Osteocyte (in vitro differentiated cells): Measurements from ENCODE around the gene DIPK1A. TPM values are rescaled to one million over a fixed set of nuclear protein-coding genes. Genes with fewer than 3 reads are reported as not detected.

Experiments
- DNase-seq: peaks from one replicate; pipeline ENCODE4 v3.0.0; 2021; ENCODE audit warnings: mixed read lengths; ENCODE audit not compliant: unreplicated experiment; ENCODE audit errors: extremely low spot score
- H3K27ac Mint-ChIP-seq: one replicate; pipeline ENCODE4 v1.8.0; 2021; ENCODE audit warnings: mild to moderate bottlenecking, mixed read lengths; ENCODE audit not compliant: unreplicated experiment
- H3K27me3 Mint-ChIP-seq: one replicate; pipeline ENCODE4 v1.8.0; 2021; ENCODE audit warnings: mixed read lengths; ENCODE audit not compliant: unreplicated experiment
- H3K36me3 Mint-ChIP-seq: one replicate; pipeline ENCODE4 v1.8.0; 2021; ENCODE audit warnings: mixed read lengths; ENCODE audit not compliant: unreplicated experiment
- H3K4me1 Mint-ChIP-seq: one replicate; pipeline ENCODE4 v1.8.0; 2021; ENCODE audit warnings: mixed read lengths; ENCODE audit not compliant: unreplicated experiment
- H3K4me3 Mint-ChIP-seq: one replicate; pipeline ENCODE4 v1.8.0; 2021; ENCODE audit warnings: mild to moderate bottlenecking, moderate library complexity, mixed read lengths; ENCODE audit not compliant: unreplicated experiment
- H3K9me3 Mint-ChIP-seq: one replicate; pipeline ENCODE4 v1.8.0; 2021; ENCODE audit warnings: mixed read lengths; ENCODE audit not compliant: unreplicated experiment
- total RNA-seq: library from RNA; stranded (reverse); gene quantifications from 2 replicates; pipeline ENCODE4 v1.2.1, GENCODE V29; 2021
- TF ChIP-seq, protein P1 (sequence below): fragments of 200-600 bp; sonication (generic); IDR thresholded peaks from 2 replicates; pipeline ENCODE4 v1.5.0; 2021; ENCODE audit warnings: antibody characterized with exemption, mild to moderate bottlenecking, moderate library complexity

DIPK1A gene
- total RNA-seq, 1 donor from 2014 or later = 6.3 TPM

GRCh38 chr1:92822879-92823278 is 138.4 kb downstream of the DIPK1A start:
- no peaks in the 10 kb centered on the region for H3K36me3 Mint-ChIP-seq
- H3K27ac Mint-ChIP-seq = no peak overlapping the region
- DNase-seq = no peak
- H3K4me1 Mint-ChIP-seq = peaks cover 2% of the 10 kb centered on the region
- peaks cover 6% of the 10 kb centered on the region for H3K27me3 Mint-ChIP-seq
- TF ChIP-seq, protein P1, sequence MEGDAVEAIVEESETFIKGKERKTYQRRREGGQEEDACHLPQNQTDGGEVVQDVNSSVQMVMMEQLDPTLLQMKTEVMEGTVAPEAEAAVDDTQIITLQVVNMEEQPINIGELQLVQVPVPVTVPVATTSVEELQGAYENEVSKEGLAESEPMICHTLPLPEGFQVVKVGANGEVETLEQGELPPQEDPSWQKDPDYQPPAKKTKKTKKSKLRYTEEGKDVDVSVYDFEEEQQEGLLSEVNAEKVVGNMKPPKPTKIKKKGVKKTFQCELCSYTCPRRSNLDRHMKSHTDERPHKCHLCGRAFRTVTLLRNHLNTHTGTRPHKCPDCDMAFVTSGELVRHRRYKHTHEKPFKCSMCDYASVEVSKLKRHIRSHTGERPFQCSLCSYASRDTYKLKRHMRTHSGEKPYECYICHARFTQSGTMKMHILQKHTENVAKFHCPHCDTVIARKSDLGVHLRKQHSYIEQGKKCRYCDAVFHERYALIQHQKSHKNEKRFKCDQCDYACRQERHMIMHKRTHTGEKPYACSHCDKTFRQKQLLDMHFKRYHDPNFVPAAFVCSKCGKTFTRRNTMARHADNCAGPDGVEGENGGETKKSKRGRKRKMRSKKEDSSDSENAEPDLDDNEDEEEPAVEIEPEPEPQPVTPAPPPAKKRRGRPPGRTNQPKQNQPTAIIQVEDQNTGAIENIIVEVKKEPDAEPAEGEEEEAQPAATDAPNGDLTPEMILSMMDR = no peak
- no peak overlapping the region for H3K4me3 Mint-ChIP-seq
- H3K9me3 Mint-ChIP-seq = no peaks in the 10 kb centered on the region

DNA sequence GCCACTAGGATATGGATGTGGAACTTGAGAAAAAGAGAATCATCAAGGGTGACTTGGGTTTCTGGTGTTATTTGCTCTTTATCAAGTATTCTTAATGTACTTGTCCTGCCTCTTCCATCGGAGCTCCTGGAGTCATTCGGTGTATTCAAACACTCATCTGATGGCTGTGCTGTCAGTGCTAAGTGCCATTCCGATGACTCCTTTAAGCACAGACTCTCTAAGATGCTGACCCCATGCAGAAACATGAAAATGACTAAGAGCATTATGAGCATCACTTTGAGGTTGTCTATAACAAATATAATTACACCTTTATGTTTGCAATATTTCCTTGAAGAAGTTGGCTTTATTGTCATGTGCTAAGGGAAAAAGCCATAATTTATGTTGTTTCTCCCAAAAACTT is 140.7 kb downstream of the DIPK1A start:
- Mint-ChIP-seq H3K9me3 (no peaks in the 10 kb centered on the region), H3K36me3 (no peaks in the 10 kb centered on the region), H3K27ac (no peak overlapping the region), H3K4me3 (no peak overlapping the region), H3K4me1 (peaks cover 2% of the 10 kb centered on the region), H3K27me3 (peaks cover 10% of the 10 kb centered on the region)
- TF ChIP-seq, protein P1 = no peak
- DNase-seq = no peak

GRCh38 chr1:92820024-92820423 is 141.2 kb downstream of the DIPK1A start:
- H3K4me3 Mint-ChIP-seq = no peak overlapping the region
- no peaks in the 10 kb centered on the region for H3K9me3 Mint-ChIP-seq
- no peak overlapping the region for H3K27ac Mint-ChIP-seq
- TF ChIP-seq, protein P1 = no peak
- no peak for DNase-seq
- H3K27me3 Mint-ChIP-seq = peaks cover 10% of the 10 kb centered on the region
- H3K4me1 Mint-ChIP-seq = peaks cover 2% of the 10 kb centered on the region
- H3K36me3 Mint-ChIP-seq = no peaks in the 10 kb centered on the region

DNA sequence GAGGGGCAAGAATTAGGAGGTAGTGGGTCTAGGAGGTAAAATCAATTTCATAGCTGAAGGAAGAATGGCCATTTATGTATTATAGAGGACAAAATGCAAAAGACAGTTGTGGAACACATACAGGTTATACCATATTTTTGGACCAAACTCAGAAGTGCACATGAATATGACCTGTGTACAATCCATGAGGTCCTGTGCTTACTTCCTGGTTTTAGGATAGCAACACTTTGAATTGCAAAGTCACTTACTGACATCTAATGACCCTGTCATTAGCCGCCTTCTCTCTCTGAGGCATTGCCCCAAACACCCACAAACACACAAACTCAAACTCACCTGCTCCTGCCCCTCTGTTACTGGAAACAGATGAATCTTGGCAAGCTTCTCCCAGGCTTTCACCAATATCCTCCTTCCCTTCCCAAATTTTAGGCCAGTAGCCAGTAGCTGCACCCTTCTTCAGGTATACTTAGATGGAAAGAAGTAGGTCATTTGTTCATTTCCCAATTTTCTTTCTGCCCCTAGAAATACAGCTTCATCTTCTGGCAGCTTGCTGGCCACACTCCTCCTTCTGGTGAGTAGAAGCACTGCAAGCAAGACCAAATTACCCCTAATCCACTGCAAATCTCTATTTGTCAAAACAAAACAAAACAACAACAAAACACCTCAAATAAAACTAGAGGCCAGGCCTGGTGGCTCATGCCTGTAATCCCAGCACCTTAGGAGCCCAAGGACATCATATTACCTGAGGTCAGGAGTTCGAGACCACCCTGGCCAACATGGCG is 143.1 kb downstream of the DIPK1A start:
- Mint-ChIP-seq H3K27me3 (peaks cover 10% of the 10 kb centered on the region), H3K36me3 (no peaks in the 10 kb centered on the region), H3K9me3 (no peaks in the 10 kb centered on the region), H3K4me3 (no peak overlapping the region), H3K4me1 (peaks cover 2% of the 10 kb centered on the region), H3K27ac (no peak overlapping the region)
- TF ChIP-seq, protein P1 = peak; percentile 63
- DNase-seq = no peak

DNA sequence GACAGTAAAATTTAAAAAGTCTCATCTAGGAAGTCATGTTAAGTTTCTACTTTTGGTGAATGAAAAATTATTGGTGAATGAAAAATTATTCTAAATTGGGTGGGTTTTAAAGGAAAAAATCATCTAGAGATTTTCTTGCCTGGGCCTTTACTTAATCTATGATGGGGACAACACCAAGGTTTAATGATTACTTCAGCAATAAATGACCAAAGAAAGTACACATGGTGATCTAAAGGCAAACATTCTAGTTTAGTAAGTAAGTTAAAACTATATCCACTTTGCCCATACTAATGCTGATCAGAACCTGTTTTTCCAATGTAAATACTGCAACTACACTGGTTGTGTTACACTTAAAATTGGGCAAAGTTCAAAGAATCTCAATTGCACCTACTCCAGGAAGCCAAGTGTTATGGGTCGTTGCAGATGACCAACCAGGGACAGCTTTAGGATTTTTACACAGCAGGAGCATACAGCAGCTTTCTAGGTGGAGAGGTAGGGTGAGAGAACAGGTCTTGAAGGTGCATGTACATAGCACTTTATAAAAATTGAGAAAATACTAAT is 144.0 kb downstream of the DIPK1A start:
- no peak overlapping the region for H3K27ac Mint-ChIP-seq
- no peaks in the 10 kb centered on the region for H3K9me3 Mint-ChIP-seq
- H3K27me3 Mint-ChIP-seq = peaks cover 11% of the 10 kb centered on the region
- DNase-seq = no peak
- peaks cover 2% of the 10 kb centered on the region for H3K4me1 Mint-ChIP-seq
- H3K4me3 Mint-ChIP-seq = no peak overlapping the region
- TF ChIP-seq, protein P1 = no peak
- no peaks in the 10 kb centered on the region for H3K36me3 Mint-ChIP-seq
